H9 (cell line): ENCODE results near the gene KCNN3. TPM values are rescaled to one million over a fixed set of nuclear protein-coding genes. Genes with fewer than 3 reads are reported as not detected.

Experiments used
- DNase-seq: peaks from one replicate; pipeline ENCODE4 v3.0.0-alpha.2; 2017
- H2AFZ ChIP-seq: one replicate; pipeline ENCODE4 v1.6.1; 2013; ENCODE audit warnings: mild to moderate bottlenecking, low read length, control low read depth, moderate library complexity
- H2AK5ac ChIP-seq: 2 replicates; pipeline ENCODE4 v1.6.1; 2013; ENCODE audit warnings: low read length, control low read depth, mixed read lengths; ENCODE audit not compliant: insufficient read length
- H2BK120ac ChIP-seq: one replicate; pipeline ENCODE4 v1.6.1; 2013; ENCODE audit warnings: low read depth, mild to moderate bottlenecking, low read length, control low read depth, inconsistent platforms; ENCODE audit not compliant: poor library complexity, severe bottlenecking
- H2BK12ac ChIP-seq: 2 replicates; pipeline ENCODE4 v1.6.1; 2013; ENCODE audit warnings: low read length, control low read depth, mixed read lengths, low read depth; ENCODE audit not compliant: insufficient read length
- H2BK15ac ChIP-seq: 2 replicates; pipeline ENCODE4 v1.6.1; 2013; ENCODE audit warnings: low read depth, low read length, control low read depth
- H2BK20ac ChIP-seq: one replicate; pipeline ENCODE4 v1.6.1; 2013; ENCODE audit warnings: low read depth, mild to moderate bottlenecking, low read length, control low read depth, inconsistent platforms; ENCODE audit not compliant: poor library complexity, severe bottlenecking
- H2BK5ac ChIP-seq: 2 replicates; pipeline ENCODE4 v1.6.1; 2013; ENCODE audit warnings: low read length, control low read depth, mixed read lengths; ENCODE audit not compliant: insufficient read length
- H3K14ac ChIP-seq: 2 replicates; pipeline ENCODE4 v1.6.1; 2013; ENCODE audit warnings: low read length, control low read depth; ENCODE audit not compliant: insufficient read depth
- H3K18ac ChIP-seq: 2 replicates; pipeline ENCODE4 v1.6.1; 2013; ENCODE audit warnings: low read depth, mild to moderate bottlenecking, mixed read lengths, low read length, control low read depth; ENCODE audit not compliant: insufficient read length
- H3K23ac ChIP-seq: 2 replicates; pipeline ENCODE4 v1.6.1; 2013; ENCODE audit warnings: low read length, control low read depth, mixed read lengths, low read depth; ENCODE audit not compliant: insufficient read length
- H3K23me2 ChIP-seq: 2 replicates; pipeline ENCODE4 v1.6.1; 2013; ENCODE audit warnings: low read depth, mild to moderate bottlenecking, mixed read lengths, low read length, control low read depth; ENCODE audit not compliant: insufficient read length, poor library complexity, severe bottlenecking
- H3K27ac ChIP-seq: 2 replicates; pipeline ENCODE4 v1.5.1; 2013; ENCODE audit warnings: low read length, control low read depth, mixed read lengths, low read depth; ENCODE audit not compliant: insufficient read length
- H3K27me3 ChIP-seq: 2 replicates; pipeline ENCODE4 v1.6.1; 2013; ENCODE audit warnings: low read length, control low read depth, inconsistent platforms; ENCODE audit not compliant: insufficient read depth
- H3K4ac ChIP-seq: 2 replicates; pipeline ENCODE4 v1.6.1; 2013; ENCODE audit warnings: low read depth, mild to moderate bottlenecking, control low read depth, inconsistent platforms, low read length, moderate library complexity
- H3K4me1 ChIP-seq: 2 replicates; pipeline ENCODE4 v1.6.1; 2013; ENCODE audit warnings: low read length, control low read depth, inconsistent platforms; ENCODE audit not compliant: insufficient read depth
- H3K4me2 ChIP-seq: 2 replicates; pipeline ENCODE4 v1.6.1; 2013; ENCODE audit warnings: low read length, control low read depth, mixed read lengths; ENCODE audit not compliant: insufficient read length, insufficient read depth
- H3K56ac ChIP-seq: 2 replicates; pipeline ENCODE4 v1.6.1; 2013; ENCODE audit warnings: low read depth, mild to moderate bottlenecking, mixed read lengths, low read length, control low read depth; ENCODE audit not compliant: insufficient read length
- H3K79me1 ChIP-seq: 2 replicates; pipeline ENCODE4 v1.6.1; 2013; ENCODE audit warnings: low read depth, mild to moderate bottlenecking, moderate library complexity, low read length, control low read depth, inconsistent platforms; ENCODE audit not compliant: insufficient read depth, poor library complexity, severe bottlenecking
- H3K79me2 ChIP-seq: 2 replicates; pipeline ENCODE4 v1.6.1; 2013; ENCODE audit warnings: low read length, control low read depth, inconsistent platforms; ENCODE audit not compliant: insufficient read depth
- H3K9ac ChIP-seq: 2 replicates; pipeline ENCODE4 v1.6.1; 2013; ENCODE audit warnings: low read length, control low read depth, mixed read lengths; ENCODE audit not compliant: insufficient read length; ENCODE audit errors: extremely low read depth
- H3K9me3 ChIP-seq: one replicate; pipeline ENCODE4 v1.6.1; 2013; ENCODE audit warnings: low read depth, low read length, inconsistent platforms; ENCODE audit not compliant: control insufficient read depth
- H3T11ph ChIP-seq: one replicate; pipeline ENCODE4 v1.6.1; 2013; ENCODE audit warnings: mild to moderate bottlenecking, low read length, control low read depth, inconsistent platforms
- H4K20me1 ChIP-seq: one replicate; pipeline ENCODE4 v1.6.1; 2013; ENCODE audit not compliant: control insufficient read depth, insufficient read length, insufficient read depth
- H4K5ac ChIP-seq: 2 replicates; pipeline ENCODE4 v1.6.1; 2013; ENCODE audit warnings: low read depth, mild to moderate bottlenecking, mixed read lengths, low read length, control low read depth; ENCODE audit not compliant: insufficient read length
- H4K8ac ChIP-seq: replicated peaks from 2 replicates; pipeline ENCODE4 v1.6.1; 2013; ENCODE audit warnings: low read length, control low read depth, mixed read lengths, low read depth; ENCODE audit not compliant: insufficient read length
- H4K91ac ChIP-seq: 2 replicates; pipeline ENCODE4 v1.6.1; 2013; ENCODE audit warnings: low read depth, mild to moderate bottlenecking, moderate library complexity, mixed read lengths, low read length, control low read depth; ENCODE audit not compliant: insufficient read length
- H3K27ac Mint-ChIP-seq, 3 experiments: 2 replicates in 2 of 3; 3 replicates in 1 of 3; pipeline ENCODE4 v1.8.0; 2020 to 2021; ENCODE audit warnings: mixed read lengths in 3 of 3, mild to moderate bottlenecking in 1 of 3, moderate library complexity in 1 of 3
- H3K27me3 Mint-ChIP-seq: 2 replicates; pipeline ENCODE4 v1.8.0; 2021; ENCODE audit warnings: low read depth, mild to moderate bottlenecking, moderate library complexity, mixed read lengths
- H3K36me3 Mint-ChIP-seq, 3 experiments: 2 replicates in 2 of 3; 3 replicates in 1 of 3; pipeline ENCODE4 v1.8.0; 2020 to 2021; ENCODE audit warnings: low read depth in 3 of 3, mixed read lengths in 3 of 3; ENCODE audit not compliant: insufficient read depth in 1 of 3
- H3K4me1 Mint-ChIP-seq, 2 experiments: 2 replicates each; pipeline ENCODE4 v1.8.0; 2020; ENCODE audit warnings: mixed read lengths in 2 of 2
- H3K4me3 Mint-ChIP-seq, 2 experiments: 2 replicates in 1 of 2; 3 replicates in 1 of 2; pipeline ENCODE4 v1.8.0; 2020 to 2021; ENCODE audit warnings: mild to moderate bottlenecking in 2 of 2, mixed read lengths in 2 of 2, moderate library complexity in 1 of 2
- H3K9me3 Mint-ChIP-seq, 2 experiments: 2 replicates in 1 of 2; 3 replicates in 1 of 2; pipeline ENCODE4 v1.8.0; 2020; ENCODE audit warnings: mild to moderate bottlenecking in 2 of 2, mixed read lengths in 2 of 2, moderate library complexity in 1 of 2
- WGBS: extraction: QIAGEN DNeasy Blood & Tissue Kit; methylation state at CpG from one replicate; pipeline ENCODE4 v1.1.7; 2013; ENCODE audit warnings: missing lambda C conversion rate, low lambda C conversion rate, mixed read lengths; ENCODE audit not compliant: insufficient read length; ENCODE audit errors: extremely low coverage; 5-methylcytosine and 5-hydroxymethylcytosine counted together
- total RNA-seq: library from RNA; stranded (reverse); gene quantifications from 2 replicates; pipeline ENCODE4 v1.2.1, GENCODE V29; 2021
- TF ChIP-seq, protein P1 (sequence below): fragments of 200-600 bp; sonication (generic); conservative IDR thresholded peaks from 3 replicates; pipeline ENCODE4 v1.8.0; 2021; ENCODE audit warnings: antibody characterized with exemption, mild to moderate bottlenecking

Gene KCNN3
- total RNA-seq, 1 experiment from 2014 or later = 0.83 TPM

DNA sequence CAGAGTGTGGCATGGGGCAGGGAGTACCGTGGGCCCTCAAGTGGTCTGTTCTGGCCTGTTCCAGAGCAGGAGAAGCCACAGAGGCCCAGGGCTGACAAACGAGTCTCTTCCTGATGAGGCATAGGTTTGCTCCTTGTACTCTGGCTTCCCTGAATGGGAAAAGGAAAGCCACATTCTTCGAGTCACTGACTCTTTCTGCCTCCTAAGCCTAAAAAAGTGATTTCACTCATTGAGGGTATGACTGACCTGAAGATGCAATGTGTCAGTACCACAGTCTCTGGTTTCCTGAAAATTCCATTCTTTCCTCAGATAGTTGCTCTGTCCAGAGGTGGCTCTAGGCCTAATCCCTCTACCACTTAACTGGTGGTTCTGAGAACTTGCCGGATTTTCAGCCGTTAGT lies 92.3 kb downstream of the KCNN3 start:
- Histone ChIP-seq H3K27ac (no peak overlapping the region), H3K9ac (no peak overlapping the region)
- H3K27ac Mint-ChIP-seq = no peak overlapping the region

More for the DNA sequence above, 92.3 kb downstream of the KCNN3 start:
- H3K4me2 ChIP-seq = no peak overlapping the region
- H3K4me1 Mint-ChIP-seq = peaks cover 5 to 22% of the 10 kb centered on the region in 2 experiments
- H4K5ac ChIP-seq = no peak overlapping the region
- H3K56ac ChIP-seq = no peak overlapping the region
- no peaks in the 10 kb centered on the region for H3K79me1 ChIP-seq
- H2AK5ac ChIP-seq = no peak overlapping the region
- peaks cover 6% of the 10 kb centered on the region for H3K9me3 ChIP-seq
- TF ChIP-seq, protein P1, sequence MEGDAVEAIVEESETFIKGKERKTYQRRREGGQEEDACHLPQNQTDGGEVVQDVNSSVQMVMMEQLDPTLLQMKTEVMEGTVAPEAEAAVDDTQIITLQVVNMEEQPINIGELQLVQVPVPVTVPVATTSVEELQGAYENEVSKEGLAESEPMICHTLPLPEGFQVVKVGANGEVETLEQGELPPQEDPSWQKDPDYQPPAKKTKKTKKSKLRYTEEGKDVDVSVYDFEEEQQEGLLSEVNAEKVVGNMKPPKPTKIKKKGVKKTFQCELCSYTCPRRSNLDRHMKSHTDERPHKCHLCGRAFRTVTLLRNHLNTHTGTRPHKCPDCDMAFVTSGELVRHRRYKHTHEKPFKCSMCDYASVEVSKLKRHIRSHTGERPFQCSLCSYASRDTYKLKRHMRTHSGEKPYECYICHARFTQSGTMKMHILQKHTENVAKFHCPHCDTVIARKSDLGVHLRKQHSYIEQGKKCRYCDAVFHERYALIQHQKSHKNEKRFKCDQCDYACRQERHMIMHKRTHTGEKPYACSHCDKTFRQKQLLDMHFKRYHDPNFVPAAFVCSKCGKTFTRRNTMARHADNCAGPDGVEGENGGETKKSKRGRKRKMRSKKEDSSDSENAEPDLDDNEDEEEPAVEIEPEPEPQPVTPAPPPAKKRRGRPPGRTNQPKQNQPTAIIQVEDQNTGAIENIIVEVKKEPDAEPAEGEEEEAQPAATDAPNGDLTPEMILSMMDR = no peak
- no CpG with 5 or more reads among the region's 5 CpGs for WGBS
- H3K4ac ChIP-seq = no peak overlapping the region
- no peak overlapping the region for H3K14ac ChIP-seq
- H2AFZ ChIP-seq = no peak overlapping the region
- no peak overlapping the region for H3K23ac ChIP-seq
- H2BK12ac ChIP-seq = no peak overlapping the region
- H3K27me3 ChIP-seq = no peaks in the 10 kb centered on the region
- no peak overlapping the region for H2BK120ac ChIP-seq
- H4K20me1 ChIP-seq = no peaks in the 10 kb centered on the region
- no peak overlapping the region for H4K91ac ChIP-seq
- H3K4me1 ChIP-seq = no peaks in the 10 kb centered on the region
- H2BK20ac ChIP-seq = no peak overlapping the region
- no peaks in the 10 kb centered on the region for H3K79me2 ChIP-seq
- H4K8ac ChIP-seq = no peak overlapping the region
- no peak overlapping the region for H3T11ph ChIP-seq
- DNase-seq = no peak
- no peak overlapping the region for H2BK15ac ChIP-seq
- no peak overlapping the region for H3K18ac ChIP-seq
- peaks cover 0 to 4% (median 0%) of the 10 kb centered on the region in 3 experiments; a peak in 1 of 7 replicates for H3K36me3 Mint-ChIP-seq
- no peaks in the 10 kb centered on the region for H3K23me2 ChIP-seq
- H3K4me3 Mint-ChIP-seq = no peak overlapping the region
- H3K9me3 Mint-ChIP-seq = peaks cover 0 to 3% of the 10 kb centered on the region in 2 experiments; a peak in 2 of 5 replicates
- H2BK5ac ChIP-seq = no peak overlapping the region
- H3K27me3 Mint-ChIP-seq = no peaks in the 10 kb centered on the region; the same call in 1 of the 2 replicates
